ENCODE measurements around the gene TBC1D9.

The TBC1D9 gene

GRCh38 chr4:140645614-140646412, 110.4 kb downstream of the TBC1D9 start:
- no peak for ATAC-seq (ENCODE audit: low read depth)

GRCh38 chr4:140645196-140645595, 111.0 kb downstream of the TBC1D9 start:
- no peak for TF ChIP-seq CTCF (IDR thresholded peaks at IDR 0.05; ENCODE audit: poor library complexity, severe bottlenecking)
- no peak overlapping the region for H3K4me3 ChIP-seq (ENCODE audit: severe bottlenecking)
- no peak overlapping the region for H3K27ac ChIP-seq (ENCODE audit: poor library complexity, severe bottlenecking)
- no peaks in the 10 kb centered on the region for H3K36me3 ChIP-seq (ENCODE audit: low read depth)
- DNase-seq (ENCODE audit: low spot score): no peak
- ATAC-seq (ENCODE audit: low read depth): peak; percentile 31; the same call in 1 of the 3 replicates
- H3K9me3 ChIP-seq (ENCODE audit: severe bottlenecking): no peaks in the 10 kb centered on the region
- H3K4me1 ChIP-seq (ENCODE audit: insufficient read depth, poor library complexity, severe bottlenecking): no peaks in the 10 kb centered on the region
- H3K27me3 ChIP-seq (ENCODE audit: insufficient read depth, poor library complexity, severe bottlenecking): no peaks in the 10 kb centered on the region

More at GRCh38 chr4:140645614-140646412, 110.4 kb downstream of the TBC1D9 start:
- Histone ChIP-seq H3K36me3 (ENCODE audit: low read depth) (no peaks in the 10 kb centered on the region), H3K4me3 (ENCODE audit: severe bottlenecking) (no peak overlapping the region), H3K4me1 (ENCODE audit: insufficient read depth, poor library complexity, severe bottlenecking) (no peaks in the 10 kb centered on the region), H3K27ac (ENCODE audit: poor library complexity, severe bottlenecking) (no peak overlapping the region), H3K27me3 (ENCODE audit: insufficient read depth, poor library complexity, severe bottlenecking) (no peaks in the 10 kb centered on the region), H3K9me3 (ENCODE audit: severe bottlenecking) (no peaks in the 10 kb centered on the region)
- no peak for TF ChIP-seq CTCF (IDR thresholded peaks at IDR 0.05; ENCODE audit: poor library complexity, severe bottlenecking)
- DNase-seq (ENCODE audit: low spot score): no peak

- no peaks in the 10 kb centered on the region for H3K27me3 ChIP-seq (ENCODE audit: insufficient read depth, poor library complexity, severe bottlenecking)
These were observed 111.6 kb downstream of the TBC1D9 start for GRCh38 chr4:140644470-140645185.

GRCh38 chr4:140643571-140644055, 112.6 kb downstream of the TBC1D9 start:
- no peaks in the 10 kb centered on the region for H3K9me3 ChIP-seq (ENCODE audit: severe bottlenecking)
- H3K4me3 ChIP-seq (ENCODE audit: severe bottlenecking): no peak overlapping the region
- no peak overlapping the region for H3K27ac ChIP-seq (ENCODE audit: poor library complexity, severe bottlenecking)
- TF ChIP-seq CTCF (IDR thresholded peaks at IDR 0.05; ENCODE audit: poor library complexity, severe bottlenecking): no peak
- H3K4me1 ChIP-seq (ENCODE audit: insufficient read depth, poor library complexity, severe bottlenecking): no peaks in the 10 kb centered on the region
- DNase-seq (ENCODE audit: low spot score) (no peak), ATAC-seq (ENCODE audit: low read depth) (no peak)
- H3K36me3 ChIP-seq (ENCODE audit: low read depth): no peaks in the 10 kb centered on the region; the same call in 1 of the 2 replicates
- no peaks in the 10 kb centered on the region for H3K27me3 ChIP-seq (ENCODE audit: insufficient read depth, poor library complexity, severe bottlenecking)

More at GRCh38 chr4:140644470-140645185, 111.6 kb downstream of the TBC1D9 start:
- Histone ChIP-seq H3K27ac (ENCODE audit: poor library complexity, severe bottlenecking) (no peak overlapping the region), H3K4me3 (ENCODE audit: severe bottlenecking) (no peak overlapping the region), H3K9me3 (ENCODE audit: severe bottlenecking) (no peaks in the 10 kb centered on the region), H3K36me3 (ENCODE audit: low read depth) (no peaks in the 10 kb centered on the region), H3K4me1 (ENCODE audit: insufficient read depth, poor library complexity, severe bottlenecking) (no peaks in the 10 kb centered on the region)
- ATAC-seq (ENCODE audit: low read depth) (no peak), DNase-seq (ENCODE audit: low spot score) (no peak)
- TF ChIP-seq CTCF (IDR thresholded peaks at IDR 0.05; ENCODE audit: poor library complexity, severe bottlenecking): no peak

Data from RWPE2 (cell line).